Panc1 (cell line): ENCODE measurements around the gene KRT7.

ENCODE experiments used
- POLR2AphosphoS5 ChIP-seq: IDR thresholded peaks from 2 replicates; pipeline ENCODE4 v1.6.1; 2012; ENCODE audit warnings: mild to moderate bottlenecking, low read depth, low read length, moderate library complexity
- SIN3A ChIP-seq: IDR thresholded peaks from 2 replicates; pipeline ENCODE4 v1.6.1; 2012; ENCODE audit warnings: low read depth, mild to moderate bottlenecking, low read length, moderate library complexity, borderline replicate concordance; ENCODE audit not compliant: insufficient read depth
- TF ChIP-seq, protein P1 (sequence below): fragments of 450-650 bp; IDR thresholded peaks from 2 replicates; pipeline ENCODE4 v1.5.1; 2017; ENCODE audit warnings: mild to moderate bottlenecking
- TF ChIP-seq, protein P2 (sequence below), 2 experiments: IDR thresholded peaks; 2 replicates each; pipeline ENCODE4 v1.6.1; 2011 to 2012; ENCODE audit warnings: low read depth in 2 of 2, control low read depth in 1 of 2, low read length in 1 of 2, mild to moderate bottlenecking in 1 of 2, moderate library complexity in 1 of 2; ENCODE audit not compliant: insufficient read depth in 1 of 2

DNA sequence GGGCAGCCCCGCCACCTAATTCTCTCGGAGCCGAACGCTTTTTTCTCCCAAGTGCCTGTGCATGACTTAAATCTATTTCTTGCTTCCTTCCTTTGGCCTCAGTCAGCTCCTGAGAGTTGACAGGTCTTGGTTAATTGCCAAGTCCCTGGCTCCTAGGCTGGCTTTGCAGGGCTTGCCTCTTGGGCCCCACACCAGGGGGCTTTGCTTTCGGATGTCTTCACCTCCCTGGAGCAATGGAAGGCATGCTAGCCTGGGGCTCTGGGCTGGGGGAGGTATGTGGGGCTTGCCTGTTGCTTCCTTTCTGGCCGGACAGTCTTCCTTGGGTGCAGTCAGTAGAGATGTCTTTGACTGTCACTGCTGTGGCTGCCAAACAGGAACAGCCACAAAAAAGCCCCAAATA is 39.1 kb upstream of the KRT7 start:
- TF ChIP-seq, protein P1, sequence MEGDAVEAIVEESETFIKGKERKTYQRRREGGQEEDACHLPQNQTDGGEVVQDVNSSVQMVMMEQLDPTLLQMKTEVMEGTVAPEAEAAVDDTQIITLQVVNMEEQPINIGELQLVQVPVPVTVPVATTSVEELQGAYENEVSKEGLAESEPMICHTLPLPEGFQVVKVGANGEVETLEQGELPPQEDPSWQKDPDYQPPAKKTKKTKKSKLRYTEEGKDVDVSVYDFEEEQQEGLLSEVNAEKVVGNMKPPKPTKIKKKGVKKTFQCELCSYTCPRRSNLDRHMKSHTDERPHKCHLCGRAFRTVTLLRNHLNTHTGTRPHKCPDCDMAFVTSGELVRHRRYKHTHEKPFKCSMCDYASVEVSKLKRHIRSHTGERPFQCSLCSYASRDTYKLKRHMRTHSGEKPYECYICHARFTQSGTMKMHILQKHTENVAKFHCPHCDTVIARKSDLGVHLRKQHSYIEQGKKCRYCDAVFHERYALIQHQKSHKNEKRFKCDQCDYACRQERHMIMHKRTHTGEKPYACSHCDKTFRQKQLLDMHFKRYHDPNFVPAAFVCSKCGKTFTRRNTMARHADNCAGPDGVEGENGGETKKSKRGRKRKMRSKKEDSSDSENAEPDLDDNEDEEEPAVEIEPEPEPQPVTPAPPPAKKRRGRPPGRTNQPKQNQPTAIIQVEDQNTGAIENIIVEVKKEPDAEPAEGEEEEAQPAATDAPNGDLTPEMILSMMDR: no peak
- TF ChIP-seq, protein P2, sequence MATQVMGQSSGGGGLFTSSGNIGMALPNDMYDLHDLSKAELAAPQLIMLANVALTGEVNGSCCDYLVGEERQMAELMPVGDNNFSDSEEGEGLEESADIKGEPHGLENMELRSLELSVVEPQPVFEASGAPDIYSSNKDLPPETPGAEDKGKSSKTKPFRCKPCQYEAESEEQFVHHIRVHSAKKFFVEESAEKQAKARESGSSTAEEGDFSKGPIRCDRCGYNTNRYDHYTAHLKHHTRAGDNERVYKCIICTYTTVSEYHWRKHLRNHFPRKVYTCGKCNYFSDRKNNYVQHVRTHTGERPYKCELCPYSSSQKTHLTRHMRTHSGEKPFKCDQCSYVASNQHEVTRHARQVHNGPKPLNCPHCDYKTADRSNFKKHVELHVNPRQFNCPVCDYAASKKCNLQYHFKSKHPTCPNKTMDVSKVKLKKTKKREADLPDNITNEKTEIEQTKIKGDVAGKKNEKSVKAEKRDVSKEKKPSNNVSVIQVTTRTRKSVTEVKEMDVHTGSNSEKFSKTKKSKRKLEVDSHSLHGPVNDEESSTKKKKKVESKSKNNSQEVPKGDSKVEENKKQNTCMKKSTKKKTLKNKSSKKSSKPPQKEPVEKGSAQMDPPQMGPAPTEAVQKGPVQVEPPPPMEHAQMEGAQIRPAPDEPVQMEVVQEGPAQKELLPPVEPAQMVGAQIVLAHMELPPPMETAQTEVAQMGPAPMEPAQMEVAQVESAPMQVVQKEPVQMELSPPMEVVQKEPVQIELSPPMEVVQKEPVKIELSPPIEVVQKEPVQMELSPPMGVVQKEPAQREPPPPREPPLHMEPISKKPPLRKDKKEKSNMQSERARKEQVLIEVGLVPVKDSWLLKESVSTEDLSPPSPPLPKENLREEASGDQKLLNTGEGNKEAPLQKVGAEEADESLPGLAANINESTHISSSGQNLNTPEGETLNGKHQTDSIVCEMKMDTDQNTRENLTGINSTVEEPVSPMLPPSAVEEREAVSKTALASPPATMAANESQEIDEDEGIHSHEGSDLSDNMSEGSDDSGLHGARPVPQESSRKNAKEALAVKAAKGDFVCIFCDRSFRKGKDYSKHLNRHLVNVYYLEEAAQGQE (IDR thresholded peaks at IDR 0.05; ENCODE audit: insufficient read depth in 1 of 2, low read depth in 2 of 2, low read length in 1 of 2): no peak
- TF ChIP-seq POLR2AphosphoS5: no peak
- TF ChIP-seq SIN3A: no peak
